SJCRH30 (cell line): Measurements from ENCODE around the gene CDON. TPM values are rescaled to one million over a fixed set of nuclear protein-coding genes. Genes with fewer than 3 reads are reported as not detected.
"Not testable (repeated sequence)": the region's sequence is repeated elsewhere in the genome, so short reads cannot be mapped to it uniquely, and the experiment has no call there.

Experiments used
- DNase-seq, 2 experiments: peaks; one replicate each; pipeline ENCODE4 v3.0.0-alpha.2; 2015 to 2020
- H3K27ac ChIP-seq: fragments of 250-450 bp; sonication (Bioruptor Pico); 2 replicates; pipeline ENCODE4 v1.5.1; 2020; ENCODE audit warnings: mild to moderate bottlenecking, moderate library complexity
- H3K27me3 ChIP-seq: fragments of 250-450 bp; sonication (Bioruptor Pico); 2 replicates; pipeline ENCODE4 v1.5.1; 2020; ENCODE audit warnings: mild to moderate bottlenecking, moderate library complexity
- H3K36me3 ChIP-seq: fragments of 250-450 bp; sonication (Bioruptor Pico); 2 replicates; pipeline ENCODE4 v1.5.1; 2020; ENCODE audit warnings: mild to moderate bottlenecking, moderate library complexity
- H3K4me1 ChIP-seq: fragments of 250-450 bp; sonication (Bioruptor Pico); 2 replicates; pipeline ENCODE4 v1.5.1; 2020; ENCODE audit warnings: mild to moderate bottlenecking, moderate library complexity
- H3K4me3 ChIP-seq: fragments of 250-450 bp; sonication (Bioruptor Pico); 2 replicates; pipeline ENCODE4 v1.5.1; 2020; ENCODE audit warnings: mild to moderate bottlenecking, moderate library complexity
- H3K9me3 ChIP-seq: fragments of 250-450 bp; sonication (Bioruptor Pico); replicated peaks from 2 replicates; pipeline ENCODE4 v1.5.1; 2020; ENCODE audit warnings: mild to moderate bottlenecking, moderate library complexity
- total RNA-seq: library from RNA; depleted of rRNA; stranded (reverse); fragments of >200 nt; shearing (Covaris generic); gene quantifications from 2 replicates; pipeline ENCODE4 v1.2.3, GENCODE V29; 2014

The CDON gene
- total RNA-seq, 1 experiment from 2014 or later, result 76.1 TPM

DNA sequence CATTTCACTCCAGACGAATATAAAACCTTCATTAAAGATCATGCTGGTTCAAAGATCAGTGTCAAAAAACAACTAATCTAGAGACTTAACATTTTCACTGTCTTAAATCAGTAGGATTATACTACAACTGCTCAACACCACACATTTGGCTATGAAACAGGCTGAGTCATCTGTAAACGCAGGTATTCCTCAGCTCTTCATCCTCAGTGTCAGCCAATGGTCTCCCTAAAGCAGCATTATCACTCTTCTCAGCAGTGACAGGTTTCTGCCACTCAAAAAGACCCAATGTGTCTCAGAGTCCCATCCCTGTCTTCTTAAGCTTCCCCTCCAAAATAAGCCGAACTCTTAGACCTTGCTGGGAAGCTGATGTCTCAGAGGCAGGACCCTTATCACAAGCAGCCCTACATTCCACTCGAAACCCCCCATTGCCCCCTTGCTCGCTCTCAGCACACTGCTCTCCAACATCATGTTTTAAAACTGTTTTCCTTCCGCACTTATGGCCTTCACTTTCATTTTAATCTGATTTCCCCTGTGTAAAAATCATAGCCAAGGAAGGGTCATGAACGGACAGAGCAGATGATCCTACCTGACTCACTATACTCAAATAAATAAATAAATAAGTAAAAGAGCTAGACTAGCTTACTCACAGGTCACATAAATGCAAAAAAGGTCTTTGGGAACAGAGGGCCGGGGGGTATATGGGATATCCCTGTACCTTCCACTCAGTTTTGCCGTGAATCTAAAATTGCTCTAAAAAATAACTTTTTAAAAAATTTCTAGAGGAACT, 23.0 kb downstream of the CDON start:
- no peak for DNase-seq
- H3K36me3 ChIP-seq, result peaks cover 12% of the 10 kb centered on the region
- H3K27ac ChIP-seq, result no peak overlapping the region
- no peaks in the 10 kb centered on the region for H3K27me3 ChIP-seq
- peaks cover under 1% of the 10 kb centered on the region; the same call in 1 of the 2 replicates for H3K4me1 ChIP-seq
- H3K9me3 ChIP-seq, result no peaks in the 10 kb centered on the region
- H3K4me3 ChIP-seq, result no peak overlapping the region

DNA sequence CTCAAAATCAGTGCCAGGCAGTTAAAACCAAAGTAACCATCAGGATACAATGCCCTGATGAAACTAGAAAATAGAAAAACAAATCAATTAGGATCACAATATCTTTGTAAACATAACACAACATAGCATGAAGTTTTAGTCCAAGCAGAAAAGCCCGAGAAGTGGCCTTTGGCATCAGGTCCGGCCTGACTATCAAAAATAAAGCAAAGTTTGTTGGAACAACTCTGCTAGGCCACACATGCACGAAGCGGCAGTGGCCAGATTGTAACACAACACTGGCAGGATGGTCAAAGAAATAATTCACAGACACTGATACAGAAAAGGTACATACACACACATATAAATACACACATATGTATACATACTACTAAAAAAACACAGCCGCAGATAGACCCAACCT, 26.9 kb downstream of the CDON start:
- no peaks in the 10 kb centered on the region for H3K9me3 ChIP-seq
- no peak for DNase-seq
- no peak overlapping the region for H3K27ac ChIP-seq
- H3K27me3 ChIP-seq, result no peaks in the 10 kb centered on the region
- H3K36me3 ChIP-seq, result peaks cover 11% of the 10 kb centered on the region
- peaks cover 12% of the 10 kb centered on the region; the same call in 1 of the 2 replicates for H3K4me1 ChIP-seq
- no peak overlapping the region for H3K4me3 ChIP-seq

DNA sequence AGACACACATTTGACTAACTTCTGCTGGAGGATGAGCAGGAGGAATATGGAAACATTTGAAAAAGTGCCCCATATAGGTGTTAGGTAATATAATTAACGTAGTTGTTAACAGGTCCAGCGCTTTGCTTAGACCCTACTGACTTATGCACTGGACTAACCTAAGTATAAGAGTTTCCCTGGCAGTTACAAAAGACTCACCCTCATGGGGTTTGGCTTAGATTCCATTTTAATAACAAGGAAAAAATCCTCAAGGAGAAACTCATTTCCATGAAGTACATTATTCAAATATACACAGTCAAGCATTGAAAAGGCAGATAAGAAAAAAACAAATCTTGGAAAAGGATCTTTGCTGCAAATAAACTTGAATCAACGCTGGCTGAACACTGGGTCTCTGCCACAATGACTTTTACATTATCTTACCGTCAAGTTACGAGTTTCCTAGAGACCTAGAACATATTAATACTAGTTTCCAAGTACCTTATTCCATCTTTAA, 27.7 kb downstream of the CDON start:
- H3K27me3 ChIP-seq, result no peaks in the 10 kb centered on the region
- H3K9me3 ChIP-seq, result no peaks in the 10 kb centered on the region
- peaks cover 19% of the 10 kb centered on the region for H3K4me1 ChIP-seq
- H3K4me3 ChIP-seq, result no peak overlapping the region
- DNase-seq, result no peak
- peaks cover 11% of the 10 kb centered on the region for H3K36me3 ChIP-seq
- no peak overlapping the region for H3K27ac ChIP-seq

DNA sequence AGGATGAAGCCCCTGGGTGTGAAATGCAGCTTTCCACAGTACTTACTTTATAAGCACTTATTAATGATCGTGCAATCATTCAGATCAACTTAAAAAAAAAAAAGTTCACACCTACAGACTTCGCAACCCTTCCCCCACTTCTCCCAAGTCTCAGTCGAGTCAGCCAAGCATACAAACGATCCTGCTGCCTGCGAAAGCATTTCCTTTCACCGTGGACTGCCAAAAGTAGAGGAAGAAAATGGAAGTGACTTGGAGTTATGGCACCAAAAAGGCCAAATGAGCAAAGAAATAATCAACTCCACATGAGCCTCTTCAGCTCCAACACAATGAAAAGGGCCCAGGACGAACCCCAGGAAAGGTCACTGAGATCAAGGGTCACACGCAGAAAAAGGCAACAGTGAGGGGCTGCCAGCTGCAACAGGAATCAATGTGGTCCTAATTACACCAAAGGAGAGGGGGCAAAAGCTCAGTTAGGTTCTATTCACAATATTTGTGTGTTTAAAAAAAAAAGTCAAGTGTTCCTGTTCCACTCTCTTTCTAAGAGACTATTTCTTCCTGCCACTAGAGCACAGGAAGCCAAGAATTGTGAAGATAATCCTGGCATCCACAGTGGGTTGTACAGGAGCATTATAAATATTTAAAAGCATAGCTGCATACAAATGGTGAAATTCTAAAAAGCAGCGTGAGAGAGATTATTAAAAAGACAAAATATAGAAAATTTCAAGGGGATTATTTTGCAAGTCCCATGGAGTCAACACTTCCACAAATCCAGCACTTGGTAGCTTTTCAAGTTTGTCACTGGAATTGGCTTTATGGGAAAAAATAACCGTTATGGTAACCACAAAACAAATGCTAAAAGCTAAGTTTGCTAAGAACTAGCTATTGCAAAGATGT, 28.4 kb downstream of the CDON start:
- peaks cover 11% of the 10 kb centered on the region for H3K36me3 ChIP-seq
- no peak overlapping the region for H3K4me3 ChIP-seq
- no peaks in the 10 kb centered on the region for H3K27me3 ChIP-seq
- DNase-seq, result no peak
- H3K27ac ChIP-seq, result peak overlapping the region; percentile 22
- peaks cover 23% of the 10 kb centered on the region for H3K4me1 ChIP-seq
- H3K9me3 ChIP-seq, result no peaks in the 10 kb centered on the region

DNA sequence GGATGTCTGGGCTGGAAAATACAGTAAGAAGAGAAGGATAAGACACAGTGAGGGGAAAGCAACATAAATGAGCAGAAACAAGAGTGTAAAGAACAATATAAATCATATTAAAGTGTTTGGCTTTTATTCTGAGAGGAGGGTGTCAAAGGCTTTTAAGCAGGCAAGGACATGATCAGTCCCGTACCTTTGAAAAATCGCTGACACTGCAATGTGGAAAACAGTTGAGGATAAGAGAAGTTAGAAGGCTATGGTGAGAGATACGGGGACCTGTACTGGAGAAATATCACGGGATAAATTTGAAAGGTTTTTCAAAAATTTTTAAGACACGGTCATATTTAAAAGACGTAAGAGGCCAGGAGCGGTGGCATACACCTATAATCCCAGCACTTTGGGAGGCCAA, 30.3 kb downstream of the CDON start:
- DNase-seq, result no peak
- no peaks in the 10 kb centered on the region for H3K27me3 ChIP-seq
- no peak overlapping the region for H3K4me3 ChIP-seq
- peaks cover 23% of the 10 kb centered on the region for H3K4me1 ChIP-seq
- no peak overlapping the region for H3K27ac ChIP-seq
- peaks cover 11% of the 10 kb centered on the region for H3K36me3 ChIP-seq
- H3K9me3 ChIP-seq, result no peaks in the 10 kb centered on the region

DNA sequence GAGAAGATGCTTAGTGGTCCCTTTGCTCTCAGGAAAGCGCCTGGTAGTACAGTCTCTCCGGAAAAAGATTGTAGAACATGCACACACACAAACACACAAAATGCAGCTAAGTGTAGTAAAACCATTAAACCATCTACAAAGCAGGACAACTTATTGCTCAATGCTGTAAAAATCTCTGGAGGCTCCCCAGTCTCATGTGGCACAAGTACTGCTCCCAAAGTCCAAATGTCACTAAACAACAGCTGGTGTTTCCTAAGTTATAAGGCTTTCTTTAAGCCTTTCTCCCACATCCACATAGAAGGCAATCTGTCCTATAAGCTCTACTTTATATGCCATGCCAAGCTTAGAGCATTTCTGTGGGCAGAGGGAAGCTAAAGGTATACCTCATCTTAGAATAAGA, 32.9 kb downstream of the CDON start:
- peaks cover 11% of the 10 kb centered on the region; the same call in 1 of the 2 replicates for H3K36me3 ChIP-seq
- peak; percentile 2 to 40 for DNase-seq
- H3K27me3 ChIP-seq, result no peaks in the 10 kb centered on the region
- no peak overlapping the region for H3K4me3 ChIP-seq
- no peaks in the 10 kb centered on the region for H3K9me3 ChIP-seq
- peaks cover 23% of the 10 kb centered on the region for H3K4me1 ChIP-seq
- no peak overlapping the region for H3K27ac ChIP-seq

DNA sequence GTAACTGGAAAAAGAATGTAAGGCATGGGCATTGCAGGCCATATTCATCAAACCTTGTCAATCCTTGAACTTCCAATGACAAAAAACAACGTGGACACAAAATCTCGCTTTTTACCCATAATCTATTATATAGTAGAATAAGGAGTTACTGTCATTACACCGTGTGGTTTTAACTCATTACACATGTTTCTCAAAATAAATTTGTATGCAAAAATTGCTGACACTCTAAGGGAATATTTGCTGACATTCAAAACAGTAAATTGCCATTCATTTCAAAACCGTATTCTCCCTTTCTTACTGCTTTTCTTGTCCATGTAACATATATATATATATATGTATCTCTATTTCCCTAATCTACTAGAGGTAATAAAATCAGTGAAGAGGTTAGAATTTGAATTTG, 33.4 kb downstream of the CDON start:
- H3K4me3 ChIP-seq, result no peak overlapping the region
- DNase-seq, result no peak
- no peaks in the 10 kb centered on the region for H3K9me3 ChIP-seq
- peaks cover 11% of the 10 kb centered on the region; the same call in 1 of the 2 replicates for H3K36me3 ChIP-seq
- peaks cover 19% of the 10 kb centered on the region for H3K4me1 ChIP-seq
- no peaks in the 10 kb centered on the region for H3K27me3 ChIP-seq
- H3K27ac ChIP-seq, result no peak overlapping the region

DNA sequence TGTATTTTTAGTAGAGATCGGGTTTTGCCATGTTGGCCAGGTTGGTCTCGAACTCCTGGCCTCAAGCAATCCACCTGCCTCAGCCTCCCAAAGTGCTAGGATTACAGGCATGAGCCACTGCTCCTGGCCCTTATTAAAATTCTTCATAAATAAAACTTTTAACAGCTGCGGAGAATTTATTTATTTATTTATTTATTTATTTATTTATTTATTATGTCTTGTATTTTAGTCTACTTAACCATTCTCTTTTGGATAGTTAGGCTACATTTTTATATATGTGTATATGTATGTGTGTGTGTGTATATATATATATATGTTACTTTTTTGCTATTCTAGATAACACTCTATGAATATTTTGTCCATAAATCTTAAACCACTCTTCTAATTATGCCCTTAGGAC, 34.1 kb downstream of the CDON start:
- H3K4me3 ChIP-seq, H3K9me3 ChIP-seq, H3K27me3 ChIP-seq, H3K27ac ChIP-seq, DNase-seq: not testable (repeated sequence)
- Histone ChIP-seq H3K4me1 (peaks cover 12% of the 10 kb centered on the region), H3K36me3 (peaks cover 11% of the 10 kb centered on the region; the same call in 1 of the 2 replicates)

DNA sequence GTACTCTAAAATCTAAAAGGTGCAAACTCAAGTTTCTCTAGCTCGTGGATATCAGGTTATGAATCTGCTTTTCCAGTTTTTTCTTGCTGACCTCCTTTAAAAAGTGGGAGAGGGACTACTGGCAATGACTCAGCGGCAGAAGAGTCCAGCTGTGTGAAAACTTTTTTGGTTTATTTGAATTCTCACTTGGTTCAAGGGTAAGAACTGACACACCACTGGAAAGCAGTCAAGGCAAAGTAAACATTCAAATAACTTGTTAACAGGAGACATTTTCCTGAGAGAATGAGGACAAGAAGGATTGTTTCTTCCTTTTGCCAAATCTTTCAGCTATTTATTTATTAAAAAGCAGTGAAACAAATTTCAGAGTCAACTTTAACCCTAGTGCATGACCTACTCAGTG, 36.1 kb downstream of the CDON start:
- no peak for DNase-seq
- Histone ChIP-seq H3K27ac (no peak overlapping the region), H3K27me3 (no peaks in the 10 kb centered on the region), H3K9me3 (no peaks in the 10 kb centered on the region), H3K36me3 (peaks cover 1% of the 10 kb centered on the region; the same call in 1 of the 2 replicates), H3K4me1 (peaks cover 12% of the 10 kb centered on the region), H3K4me3 (no peak overlapping the region)

DNA sequence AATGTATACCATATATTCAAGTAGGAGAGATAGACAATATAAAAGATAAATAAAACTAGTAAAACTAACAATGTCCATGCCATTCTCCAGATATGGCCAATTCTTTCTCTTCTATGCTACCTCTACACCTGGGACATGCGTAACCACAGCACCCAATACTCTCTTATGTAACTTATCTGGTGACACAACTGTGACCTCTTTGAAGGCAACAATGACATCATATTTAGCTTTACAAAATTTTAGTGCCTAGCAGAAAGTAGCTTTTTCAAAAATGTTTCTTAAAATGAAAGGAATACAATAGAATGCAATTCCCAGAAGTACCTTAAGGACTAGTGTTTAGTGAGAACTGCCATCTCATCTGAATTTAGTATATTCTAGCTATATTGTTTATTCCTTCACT, 36.8 kb downstream of the CDON start:
- Histone ChIP-seq H3K27me3 (no peaks in the 10 kb centered on the region), H3K4me1 (peaks cover 12% of the 10 kb centered on the region), H3K36me3 (peaks cover 5% of the 10 kb centered on the region), H3K4me3 (no peak overlapping the region), H3K27ac (no peak overlapping the region), H3K9me3 (no peaks in the 10 kb centered on the region)
- no peak for DNase-seq

DNA sequence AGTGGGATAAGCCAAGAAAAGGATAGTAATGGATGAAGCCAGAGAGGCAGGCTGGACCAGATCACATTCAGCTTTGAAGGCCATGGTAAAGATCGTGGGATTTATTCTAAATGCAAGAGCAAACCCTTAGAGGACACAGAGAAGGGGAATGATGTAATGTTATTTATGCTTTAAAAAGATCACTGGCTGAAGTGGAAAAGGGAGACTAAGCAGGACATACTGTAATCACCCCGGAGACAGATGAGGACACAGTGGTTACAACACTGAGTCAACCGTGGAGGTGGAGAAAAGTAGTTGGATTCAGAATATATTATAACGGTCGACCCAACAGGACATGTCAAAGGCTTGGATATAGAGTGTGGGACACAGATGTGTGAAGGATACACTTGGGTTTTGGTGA, 38.5 kb downstream of the CDON start:
- no peaks in the 10 kb centered on the region for H3K9me3 ChIP-seq
- no peak overlapping the region for H3K4me3 ChIP-seq
- H3K4me1 ChIP-seq, result peaks cover 4% of the 10 kb centered on the region
- DNase-seq, result no peak
- H3K36me3 ChIP-seq, result peaks cover 21% of the 10 kb centered on the region
- H3K27me3 ChIP-seq, result no peaks in the 10 kb centered on the region
- no peak overlapping the region for H3K27ac ChIP-seq

DNA sequence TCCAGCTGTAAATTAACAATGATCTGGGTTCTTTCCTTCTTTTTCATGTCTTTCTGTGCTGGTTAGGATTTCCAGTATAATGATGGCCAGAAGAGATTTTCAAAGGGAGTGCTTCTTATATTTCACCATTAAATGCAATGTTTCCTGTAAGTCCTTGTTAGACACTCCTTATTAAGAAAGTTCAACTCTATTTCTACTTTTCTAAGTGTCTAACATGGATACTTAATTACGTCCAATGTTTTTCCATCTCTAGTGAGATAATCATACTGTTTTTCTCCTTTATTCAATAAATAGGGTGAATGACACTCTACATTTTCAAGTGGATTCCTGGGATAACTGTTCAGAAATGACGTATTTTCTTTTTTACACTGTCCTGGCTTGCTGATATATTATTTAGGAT, 49.8 kb downstream of the CDON start:
- Histone ChIP-seq H3K4me1 (no peaks in the 10 kb centered on the region), H3K27me3 (no peaks in the 10 kb centered on the region), H3K27ac (no peak overlapping the region), H3K36me3 (peaks cover 32% of the 10 kb centered on the region), H3K4me3 (no peak overlapping the region), H3K9me3 (no peaks in the 10 kb centered on the region)
- DNase-seq, result no peak

DNA sequence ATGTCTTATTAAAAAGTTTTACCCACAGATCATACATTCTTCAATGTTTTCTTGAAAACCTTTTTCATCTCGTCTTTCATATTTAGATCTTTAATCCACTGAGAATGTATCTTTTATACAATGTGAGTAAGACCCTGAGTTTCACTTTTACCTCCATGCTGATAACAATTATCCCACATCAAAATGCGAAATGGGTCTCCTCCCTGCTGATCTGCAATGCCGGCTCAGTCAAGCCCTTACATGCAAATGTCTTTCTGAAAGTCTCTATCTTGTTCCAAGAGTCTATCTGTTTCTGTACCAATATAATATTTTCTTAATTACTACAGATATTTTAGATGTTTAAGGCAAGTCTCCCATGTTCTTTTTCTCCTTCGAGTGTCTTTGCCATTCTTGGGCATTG, 50.9 kb downstream of the CDON start:
- no peak overlapping the region for H3K27ac ChIP-seq
- H3K4me3 ChIP-seq, result no peak overlapping the region

DNA sequence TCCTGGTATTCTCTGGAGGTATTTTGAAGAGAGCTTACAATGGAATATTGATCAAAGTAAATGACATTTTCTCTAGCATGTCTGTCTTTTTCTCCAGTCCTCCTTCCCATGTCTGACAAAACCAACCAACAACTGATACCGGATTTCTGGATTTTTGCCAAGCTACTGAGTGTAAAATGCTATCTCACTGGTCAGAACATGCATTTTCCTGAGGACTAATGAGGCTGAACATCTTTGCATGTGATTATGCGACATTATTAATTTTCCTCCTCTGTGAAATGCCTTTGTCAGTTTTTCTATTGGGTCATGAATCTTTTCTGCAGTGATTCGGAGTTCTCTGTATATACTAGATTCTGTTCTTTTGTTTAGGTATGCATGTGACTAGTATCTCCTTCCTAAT, 51.4 kb downstream of the CDON start:
- Histone ChIP-seq H3K27me3 (no peaks in the 10 kb centered on the region), H3K9me3 (no peaks in the 10 kb centered on the region), H3K27ac (no peak overlapping the region), H3K4me1 (no peaks in the 10 kb centered on the region), H3K36me3 (peaks cover 34% of the 10 kb centered on the region), H3K4me3 (no peak overlapping the region)
- peak in 1 of 2 experiments; percentile 7 for DNase-seq

More for the DNA sequence above, 50.9 kb downstream of the CDON start:
- Histone ChIP-seq H3K4me1 (no peaks in the 10 kb centered on the region), H3K9me3 (no peaks in the 10 kb centered on the region), H3K36me3 (peaks cover 34% of the 10 kb centered on the region), H3K27me3 (no peaks in the 10 kb centered on the region)
- DNase-seq, result no peak

DNA sequence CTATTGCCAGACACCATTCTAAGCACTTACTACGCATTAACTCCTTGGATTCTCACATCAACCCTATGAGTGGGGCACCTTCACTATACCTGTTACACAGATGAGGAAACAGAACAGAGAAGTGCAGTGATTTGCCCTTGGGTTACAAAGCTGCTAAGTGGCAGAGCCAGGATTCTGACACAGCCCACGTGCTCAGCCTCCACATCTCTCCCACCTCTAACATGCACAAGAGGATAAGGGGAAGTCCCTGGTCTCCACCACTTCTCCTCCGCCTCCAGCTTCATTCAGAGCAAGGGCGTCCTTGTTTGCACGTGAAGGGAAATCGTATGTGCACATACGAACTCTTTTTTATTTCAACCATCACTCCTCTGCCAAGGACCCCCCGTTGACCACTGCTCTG, 53.7 kb downstream of the CDON start:
- Histone ChIP-seq H3K27ac (no peak overlapping the region), H3K36me3 (peaks cover 32% of the 10 kb centered on the region), H3K4me1 (peaks cover 3% of the 10 kb centered on the region; the same call in 1 of the 2 replicates), H3K4me3 (no peak overlapping the region), H3K9me3 (no peaks in the 10 kb centered on the region), H3K27me3 (no peaks in the 10 kb centered on the region)
- no peak for DNase-seq
